Renal pelvis (tissue), 3 donors: ENCODE measurements around the gene MED6. TPM values are rescaled to one million over a fixed set of nuclear protein-coding genes. Genes with fewer than 3 reads are reported as not detected.

Source experiments
- polyA plus RNA-seq, 3 donors: library from polyadenylated mRNA; unstranded; fragments of 120-200 nt; gene quantifications; one replicate each; pipeline ENCODE4 v1.2.1, GENCODE V29; 2013; ENCODE audit not compliant: insufficient read length in 3 of 3

Gene MED6
- polyA plus RNA-seq, 3 donors, result 29.4 to 38.3 (median 34.5) TPM

Other genes starting within 250 kb of the MED6 start
- 10 to 100 TPM; 66.3 to 79.7 (median 70.9) TPM for gene COX16, start 241.0 kb downstream of the MED6 start, polyA plus RNA-seq
- 10 to 100 TPM; 35.5 to 44.8 (median 43.6) TPM for gene SYNJ2BP, start 183.6 kb downstream of the MED6 start, polyA plus RNA-seq
- gene ADAM21, start 148.5 kb downstream of the MED6 start, polyA plus RNA-seq, result 1 to 10 TPM in 1 of 3 donors, under 1 TPM in 2; 0.27 to 1.1 (median 0.73) TPM
- under 1 TPM; 0.06 to 0.30 (median 0.16) TPM for gene ADAM20, start 65.7 kb downstream of the MED6 start, polyA plus RNA-seq
- 1 to 10 TPM; 3.5 to 4.1 (median 4.1) TPM for gene TTC9, start 41.3 kb upstream of the MED6 start, polyA plus RNA-seq
- 1 to 10 TPM; 3.8 to 5.4 (median 5.2) TPM for gene MAP3K9, start 208.9 kb upstream of the MED6 start, polyA plus RNA-seq